ENCODE measurements around the gene VAV3. TPM values are rescaled to one million over a fixed set of nuclear protein-coding genes. Genes with fewer than 3 reads are reported as not detected.

Gene VAV3
- total and polyA plus RNA-seq, 2 of the 8 experiments (the other 6 are each of a cell fraction or from before 2014, with no cell fraction given), result 2.9 to 7.9 TPM

DNA sequence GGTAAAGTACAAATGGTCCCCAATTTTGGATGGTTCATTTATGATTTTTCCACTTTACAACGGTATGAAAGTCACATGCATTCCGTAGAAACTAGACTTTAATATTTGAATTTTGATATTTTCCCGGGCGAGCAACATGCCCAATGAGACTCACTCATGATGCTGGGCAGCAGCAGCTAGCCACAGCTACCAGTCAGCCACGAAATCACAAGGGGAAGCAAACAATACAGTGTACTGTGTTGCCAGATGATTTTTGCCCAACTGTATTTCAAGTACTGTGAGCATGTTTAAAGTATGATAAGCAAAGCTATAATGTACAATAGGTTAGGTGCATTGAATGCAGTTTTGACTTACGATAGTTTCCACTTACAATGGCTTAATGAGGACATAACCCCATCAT is 266.8 kb downstream of the VAV3 start:
- no peak overlapping the region for H3K4me3 ChIP-seq (ENCODE audit: extremely low read depth in 1 of 4, insufficient read depth in 2 of 4, low read depth in 3 of 4, low read length in 4 of 4)
- no peak overlapping the region for H2BK12ac ChIP-seq (ENCODE audit: low read depth, low read length)
- H3K23me2 ChIP-seq (ENCODE audit: low read depth, low read length), result no peaks in the 10 kb centered on the region
- FAIRE-seq, result no peak
- no peaks in the 10 kb centered on the region for H3K27me3 ChIP-seq (replicated peaks in 1 of 4; ENCODE audit: control insufficient read depth in 3 of 4, extremely low read depth in 1 of 4, insufficient read depth in 3 of 4, low read length in 3 of 4)
- H3K27ac ChIP-seq (ENCODE audit: low read depth, low read length), result no peak overlapping the region
- no peak overlapping the region for H4K5ac ChIP-seq (ENCODE audit: insufficient read length, low read depth, low read length)
- H3K14ac ChIP-seq (ENCODE audit: insufficient read length), result no peak overlapping the region
- H4K20me1 ChIP-seq (replicated peaks in 1 of 2; ENCODE audit: control insufficient read depth in 1 of 2, insufficient read depth in 2 of 2, low read length in 2 of 2), result no peaks in the 10 kb centered on the region
- no peak overlapping the region for H3K18ac ChIP-seq (ENCODE audit: extremely low read depth, low read length)
- no peak overlapping the region for H2BK5ac ChIP-seq (ENCODE audit: low read depth, low read length)
- ChIA-PET POLR2A (ENCODE audit: partially characterized antibody) (no interaction called here), CTCF (ENCODE audit: partially characterized antibody) (no interaction called here)
- no peak overlapping the region for H3K9ac ChIP-seq (replicated peaks in 1 of 4; ENCODE audit: extremely low read depth in 1 of 4, low read depth in 3 of 4, low read length in 3 of 4)
- H4K91ac ChIP-seq (replicated peaks; ENCODE audit: insufficient read length, low read length), result no peak overlapping the region
- H2BK15ac ChIP-seq (ENCODE audit: low read length), result no peak overlapping the region
- no peak overlapping the region for H4K8ac ChIP-seq (ENCODE audit: extremely low read depth, insufficient read depth, low read length)
- no peak overlapping the region for H3K4me2 ChIP-seq (ENCODE audit: insufficient read depth in 1 of 2, low read depth in 2 of 2, low read length in 2 of 2)
- H2BK120ac ChIP-seq (replicated peaks; ENCODE audit: low read depth, low read length), result no peak overlapping the region
- H3K4ac ChIP-seq (replicated peaks; ENCODE audit: insufficient read length, low read depth, low read length), result no peak overlapping the region
- H3K9me3 ChIP-seq (ENCODE audit: insufficient read depth in 2 of 2, low read depth in 1 of 2, low read length in 1 of 2), result no peaks in the 10 kb centered on the region
- no peak overlapping the region for H2AFZ ChIP-seq (ENCODE audit: low read length)
- H3K79me2 ChIP-seq (ENCODE audit: control insufficient read depth in 1 of 2, insufficient read depth in 2 of 2, low read length in 2 of 2), result no peaks in the 10 kb centered on the region
- 93% methylated on average over 6 of the region's 6 CpGs; no CpG with 5 or more reads in 1 of the 2 experiments for WGBS, 2 experiments (ENCODE audit: extremely low coverage in 1 of 2, insufficient coverage in 1 of 2, insufficient read length in 1 of 2, insufficient replicate concordance in 2 of 2, low coverage in 1 of 2, low lambda C conversion rate in 2 of 2, missing lambda C conversion rate in 1 of 2)
- DNase-seq (ENCODE audit: low read depth in 1 of 2, low spot score in 2 of 2), result no peak
- H3K79me1 ChIP-seq (ENCODE audit: low read depth, low read length), result no peaks in the 10 kb centered on the region
- no peaks in the 10 kb centered on the region for H3K36me3 ChIP-seq (ENCODE audit: control insufficient read depth in 2 of 4, insufficient read depth in 4 of 4, low read length in 3 of 4)
- H3K23ac ChIP-seq (ENCODE audit: insufficient read length), result no peak overlapping the region
- no peak overlapping the region for H2AK5ac ChIP-seq (ENCODE audit: low read depth, low read length)
- no peak overlapping the region for H2BK20ac ChIP-seq (ENCODE audit: low read length)
- H3K4me1 ChIP-seq (replicated peaks in 1 of 4; ENCODE audit: control insufficient read depth in 3 of 4, insufficient read depth in 4 of 4, low read length in 3 of 4), result no peaks in the 10 kb centered on the region
- no peak overlapping the region for H3K56ac ChIP-seq (replicated peaks; ENCODE audit: insufficient read length, low read depth, low read length)
- TF ChIP-seq, protein P1, sequence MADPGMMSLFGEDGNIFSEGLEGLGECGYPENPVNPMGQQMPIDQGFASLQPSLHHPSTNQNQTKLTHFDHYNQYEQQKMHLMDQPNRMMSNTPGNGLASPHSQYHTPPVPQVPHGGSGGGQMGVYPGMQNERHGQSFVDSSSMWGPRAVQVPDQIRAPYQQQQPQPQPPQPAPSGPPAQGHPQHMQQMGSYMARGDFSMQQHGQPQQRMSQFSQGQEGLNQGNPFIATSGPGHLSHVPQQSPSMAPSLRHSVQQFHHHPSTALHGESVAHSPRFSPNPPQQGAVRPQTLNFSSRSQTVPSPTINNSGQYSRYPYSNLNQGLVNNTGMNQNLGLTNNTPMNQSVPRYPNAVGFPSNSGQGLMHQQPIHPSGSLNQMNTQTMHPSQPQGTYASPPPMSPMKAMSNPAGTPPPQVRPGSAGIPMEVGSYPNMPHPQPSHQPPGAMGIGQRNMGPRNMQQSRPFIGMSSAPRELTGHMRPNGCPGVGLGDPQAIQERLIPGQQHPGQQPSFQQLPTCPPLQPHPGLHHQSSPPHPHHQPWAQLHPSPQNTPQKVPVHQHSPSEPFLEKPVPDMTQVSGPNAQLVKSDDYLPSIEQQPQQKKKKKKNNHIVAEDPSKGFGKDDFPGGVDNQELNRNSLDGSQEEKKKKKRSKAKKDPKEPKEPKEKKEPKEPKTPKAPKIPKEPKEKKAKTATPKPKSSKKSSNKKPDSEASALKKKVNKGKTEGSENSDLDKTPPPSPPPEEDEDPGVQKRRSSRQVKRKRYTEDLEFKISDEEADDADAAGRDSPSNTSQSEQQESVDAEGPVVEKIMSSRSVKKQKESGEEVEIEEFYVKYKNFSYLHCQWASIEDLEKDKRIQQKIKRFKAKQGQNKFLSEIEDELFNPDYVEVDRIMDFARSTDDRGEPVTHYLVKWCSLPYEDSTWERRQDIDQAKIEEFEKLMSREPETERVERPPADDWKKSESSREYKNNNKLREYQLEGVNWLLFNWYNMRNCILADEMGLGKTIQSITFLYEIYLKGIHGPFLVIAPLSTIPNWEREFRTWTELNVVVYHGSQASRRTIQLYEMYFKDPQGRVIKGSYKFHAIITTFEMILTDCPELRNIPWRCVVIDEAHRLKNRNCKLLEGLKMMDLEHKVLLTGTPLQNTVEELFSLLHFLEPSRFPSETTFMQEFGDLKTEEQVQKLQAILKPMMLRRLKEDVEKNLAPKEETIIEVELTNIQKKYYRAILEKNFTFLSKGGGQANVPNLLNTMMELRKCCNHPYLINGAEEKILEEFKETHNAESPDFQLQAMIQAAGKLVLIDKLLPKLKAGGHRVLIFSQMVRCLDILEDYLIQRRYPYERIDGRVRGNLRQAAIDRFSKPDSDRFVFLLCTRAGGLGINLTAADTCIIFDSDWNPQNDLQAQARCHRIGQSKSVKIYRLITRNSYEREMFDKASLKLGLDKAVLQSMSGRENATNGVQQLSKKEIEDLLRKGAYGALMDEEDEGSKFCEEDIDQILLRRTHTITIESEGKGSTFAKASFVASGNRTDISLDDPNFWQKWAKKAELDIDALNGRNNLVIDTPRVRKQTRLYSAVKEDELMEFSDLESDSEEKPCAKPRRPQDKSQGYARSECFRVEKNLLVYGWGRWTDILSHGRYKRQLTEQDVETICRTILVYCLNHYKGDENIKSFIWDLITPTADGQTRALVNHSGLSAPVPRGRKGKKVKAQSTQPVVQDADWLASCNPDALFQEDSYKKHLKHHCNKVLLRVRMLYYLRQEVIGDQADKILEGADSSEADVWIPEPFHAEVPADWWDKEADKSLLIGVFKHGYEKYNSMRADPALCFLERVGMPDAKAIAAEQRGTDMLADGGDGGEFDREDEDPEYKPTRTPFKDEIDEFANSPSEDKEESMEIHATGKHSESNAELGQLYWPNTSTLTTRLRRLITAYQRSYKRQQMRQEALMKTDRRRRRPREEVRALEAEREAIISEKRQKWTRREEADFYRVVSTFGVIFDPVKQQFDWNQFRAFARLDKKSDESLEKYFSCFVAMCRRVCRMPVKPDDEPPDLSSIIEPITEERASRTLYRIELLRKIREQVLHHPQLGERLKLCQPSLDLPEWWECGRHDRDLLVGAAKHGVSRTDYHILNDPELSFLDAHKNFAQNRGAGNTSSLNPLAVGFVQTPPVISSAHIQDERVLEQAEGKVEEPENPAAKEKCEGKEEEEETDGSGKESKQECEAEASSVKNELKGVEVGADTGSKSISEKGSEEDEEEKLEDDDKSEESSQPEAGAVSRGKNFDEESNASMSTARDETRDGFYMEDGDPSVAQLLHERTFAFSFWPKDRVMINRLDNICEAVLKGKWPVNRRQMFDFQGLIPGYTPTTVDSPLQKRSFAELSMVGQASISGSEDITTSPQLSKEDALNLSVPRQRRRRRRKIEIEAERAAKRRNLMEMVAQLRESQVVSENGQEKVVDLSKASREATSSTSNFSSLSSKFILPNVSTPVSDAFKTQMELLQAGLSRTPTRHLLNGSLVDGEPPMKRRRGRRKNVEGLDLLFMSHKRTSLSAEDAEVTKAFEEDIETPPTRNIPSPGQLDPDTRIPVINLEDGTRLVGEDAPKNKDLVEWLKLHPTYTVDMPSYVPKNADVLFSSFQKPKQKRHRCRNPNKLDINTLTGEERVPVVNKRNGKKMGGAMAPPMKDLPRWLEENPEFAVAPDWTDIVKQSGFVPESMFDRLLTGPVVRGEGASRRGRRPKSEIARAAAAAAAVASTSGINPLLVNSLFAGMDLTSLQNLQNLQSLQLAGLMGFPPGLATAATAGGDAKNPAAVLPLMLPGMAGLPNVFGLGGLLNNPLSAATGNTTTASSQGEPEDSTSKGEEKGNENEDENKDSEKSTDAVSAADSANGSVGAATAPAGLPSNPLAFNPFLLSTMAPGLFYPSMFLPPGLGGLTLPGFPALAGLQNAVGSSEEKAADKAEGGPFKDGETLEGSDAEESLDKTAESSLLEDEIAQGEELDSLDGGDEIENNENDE (IDR thresholded peaks at IDR 0.05; ENCODE audit: insufficient replicate concordance, low read length), result no peak
